HG03575 (cell line): ENCODE data around the gene CBLN3.
"Not testable (repeated sequence)": the region's sequence is repeated elsewhere in the genome, so short reads cannot be mapped to it uniquely, and the experiment has no call there.

ENCODE experiments used
- ATAC-seq: cut with Tn5 transposase; IDR thresholded peaks from one replicate; pipeline ENCODE4 v1.9.1; 2021; ENCODE audit not compliant: unreplicated experiment, insufficient number of reproducible peaks, low FRiP score; ENCODE audit errors: extremely low read depth

CBLN3 gene

GRCh38 chr14:24392325-24393091, 37.0 kb downstream of the CBLN3 start:
- ATAC-seq = no peak

- ATAC-seq = no peak
Measured at GRCh38 chr14:24390701-24391468, 38.6 kb downstream of the CBLN3 start.

- ATAC-seq = no peak
Measured at GRCh38 chr14:24389226-24389848, 40.1 kb downstream of the CBLN3 start.

GRCh38 chr14:24388474-24389179, 40.8 kb downstream of the CBLN3 start:
- ATAC-seq = no peak

GRCh38 chr14:24387579-24387978, 41.9 kb downstream of the CBLN3 start:
- ATAC-seq = not testable (repeated sequence)

GRCh38 chr14:24387009-24387345, 42.5 kb downstream of the CBLN3 start:
- ATAC-seq = no peak

GRCh38 chr14:24385524-24385923, 43.9 kb downstream of the CBLN3 start:
- no peak for ATAC-seq

- ATAC-seq = no peak
Measured at GRCh38 chr14:24384169-24384568, 45.3 kb downstream of the CBLN3 start.

- ATAC-seq = no peak
Measured at GRCh38 chr14:24382064-24382371, 47.5 kb downstream of the CBLN3 start.

GRCh38 chr14:24381363-24382063, 48.0 kb downstream of the CBLN3 start:
- no peak for ATAC-seq

- no peak for ATAC-seq
Measured at GRCh38 chr14:24379907-24380730, 49.3 kb downstream of the CBLN3 start.

- ATAC-seq = no peak
Measured at GRCh38 chr14:24378981-24379906, 50.2 kb downstream of the CBLN3 start.

- ATAC-seq = no peak
Measured at GRCh38 chr14:24378327-24378726, 51.1 kb downstream of the CBLN3 start.

GRCh38 chr14:24377657-24378056, 51.8 kb downstream of the CBLN3 start:
- ATAC-seq = no peak

GRCh38 chr14:24377126-24377525, 52.3 kb downstream of the CBLN3 start:
- ATAC-seq = no peak
